ENCODE measurements around the gene ASTE1.
"Not testable (repeated sequence)": the region's sequence is repeated elsewhere in the genome, so short reads cannot be mapped to it uniquely, and the experiment has no call there.

Gene ASTE1

DNA sequence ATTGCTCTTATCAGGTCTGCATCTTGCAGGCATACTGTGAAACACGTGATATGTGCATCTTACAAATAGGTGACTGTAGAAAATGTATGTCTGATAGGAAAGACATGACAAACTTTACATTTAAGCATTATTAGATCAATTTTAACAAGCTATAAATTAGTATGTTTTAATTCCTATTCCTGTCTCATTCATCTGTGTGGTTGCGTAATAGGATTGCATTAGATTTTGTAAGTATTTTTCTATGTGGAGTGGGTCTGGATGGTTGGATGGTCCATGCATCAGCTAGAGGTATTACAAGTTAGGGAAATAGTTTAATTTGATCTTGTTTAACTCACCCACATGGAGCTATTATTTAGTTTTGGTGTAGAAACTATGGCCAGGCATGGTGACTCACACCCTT, 18.8 kb downstream of the ASTE1 start:
- DNase-seq: no peak

DNA sequence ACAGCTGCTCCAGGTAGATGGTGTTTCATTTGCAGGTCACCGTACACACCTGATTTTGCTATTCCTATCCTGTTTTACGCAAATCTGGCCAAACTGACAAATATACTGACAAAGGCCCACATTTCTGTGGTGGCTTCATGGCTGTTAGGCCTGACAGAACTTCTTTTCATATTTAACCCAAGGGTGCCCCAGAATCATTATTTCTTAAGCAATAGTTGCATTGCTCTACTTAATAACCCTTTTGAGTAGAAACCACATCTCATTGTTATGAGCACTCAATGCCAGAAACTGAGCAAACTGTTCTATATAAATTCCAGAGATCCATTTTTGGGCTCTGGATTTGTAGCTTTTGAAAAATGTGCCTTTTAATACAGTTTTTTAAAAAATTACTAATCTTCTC, 19.4 kb downstream of the ASTE1 start:
- DNase-seq: no peak

DNA sequence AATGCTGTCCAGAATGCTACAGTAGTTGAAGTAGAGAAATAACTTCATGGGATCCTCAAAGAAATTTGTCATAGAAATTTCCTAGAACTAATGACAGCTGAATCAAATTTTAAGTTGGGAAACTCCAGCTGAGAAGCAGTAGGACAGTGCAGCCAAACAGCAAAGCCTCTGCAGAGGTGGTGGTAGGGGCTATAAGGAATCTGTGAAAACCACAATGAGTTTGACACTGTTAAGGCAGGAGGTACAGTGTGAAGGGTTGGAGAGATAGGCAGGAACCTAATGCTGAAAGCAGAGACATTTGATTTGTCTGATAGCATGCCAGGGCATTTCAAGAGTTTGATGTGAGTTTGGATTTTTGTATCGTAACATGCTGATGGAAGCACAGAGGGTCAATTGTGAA, 22.0 kb downstream of the ASTE1 start:
- DNase-seq: no peak

DNA sequence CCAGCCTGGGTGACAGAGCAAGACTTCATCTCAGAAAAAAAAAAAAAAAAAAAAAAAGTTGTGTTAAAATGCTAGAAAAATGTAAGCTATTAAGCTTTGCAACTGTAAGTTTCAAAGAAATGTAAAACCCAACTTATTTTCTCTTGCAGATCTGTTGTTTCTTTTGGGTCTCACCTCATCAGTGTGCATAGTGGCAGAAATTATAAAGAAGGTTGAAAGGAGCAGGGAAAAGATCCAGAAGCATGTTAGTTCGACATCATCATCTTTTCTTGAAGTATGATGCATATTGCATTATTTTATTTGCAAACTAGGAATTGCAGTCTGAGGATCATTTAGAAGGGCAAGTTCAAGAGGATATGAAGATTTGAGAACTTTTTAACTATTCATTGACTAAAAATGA, 25.6 kb downstream of the ASTE1 start:
- DNase-seq: no peak

DNA sequence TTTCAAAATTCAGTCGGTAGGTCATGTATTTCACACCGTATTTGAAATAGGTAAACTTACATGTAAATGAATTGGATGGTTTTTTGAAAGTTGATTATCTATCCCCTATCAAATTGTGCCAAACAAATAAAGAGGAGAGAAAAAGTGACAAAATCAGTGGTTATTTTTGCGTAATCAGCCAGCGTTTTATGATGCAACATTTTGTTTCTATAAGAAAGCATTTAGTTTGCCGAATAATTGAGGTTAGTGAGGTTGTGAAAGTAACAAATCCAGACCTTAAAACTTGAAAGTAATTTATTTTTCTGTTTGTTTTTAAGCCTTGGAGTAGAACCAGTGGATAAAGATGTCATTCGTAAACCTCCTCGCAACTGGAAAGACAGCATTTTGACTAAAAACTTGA, 29.3 kb downstream of the ASTE1 start:
- DNase-seq: no peak

DNA sequence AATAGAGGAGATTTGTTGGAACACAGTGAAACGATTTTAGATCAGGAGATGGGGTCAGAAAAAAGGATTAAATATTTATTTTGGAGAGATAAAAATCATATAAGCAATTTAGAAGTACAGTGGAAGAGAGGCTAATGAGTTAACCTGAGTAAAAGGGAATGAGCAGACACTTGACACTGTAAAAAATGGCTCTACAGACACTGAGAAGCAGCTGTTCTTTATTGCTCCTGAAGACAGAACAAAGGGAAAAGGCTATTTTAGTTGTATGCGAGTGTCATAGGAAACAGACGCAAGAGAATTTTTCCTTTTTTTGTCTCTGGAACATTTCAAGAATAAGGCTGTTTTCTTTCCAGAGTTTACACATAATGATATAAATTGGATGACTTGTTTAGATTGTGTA, 34.3 kb downstream of the ASTE1 start:
- DNase-seq: no peak

DNA sequence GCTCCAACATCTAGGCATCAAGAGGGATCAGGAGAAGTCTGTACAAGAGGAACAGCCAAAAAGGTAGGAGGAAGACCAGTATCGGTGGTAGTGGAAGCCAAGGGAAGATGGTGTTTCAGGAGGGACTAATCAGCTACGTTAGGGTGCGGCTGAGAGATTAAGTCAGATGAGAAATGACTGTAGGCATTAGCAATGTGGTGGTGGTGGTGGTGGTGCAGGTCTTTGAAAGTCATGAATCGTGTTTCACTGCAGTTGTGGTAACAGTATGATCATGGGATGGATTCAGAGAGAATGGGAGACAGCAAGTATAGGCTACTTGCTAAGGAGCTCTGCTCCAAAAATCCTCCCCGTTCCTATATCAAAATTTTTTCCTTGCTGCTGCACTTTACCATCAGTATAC, 35.5 kb downstream of the ASTE1 start:
- no peak for DNase-seq

DNA sequence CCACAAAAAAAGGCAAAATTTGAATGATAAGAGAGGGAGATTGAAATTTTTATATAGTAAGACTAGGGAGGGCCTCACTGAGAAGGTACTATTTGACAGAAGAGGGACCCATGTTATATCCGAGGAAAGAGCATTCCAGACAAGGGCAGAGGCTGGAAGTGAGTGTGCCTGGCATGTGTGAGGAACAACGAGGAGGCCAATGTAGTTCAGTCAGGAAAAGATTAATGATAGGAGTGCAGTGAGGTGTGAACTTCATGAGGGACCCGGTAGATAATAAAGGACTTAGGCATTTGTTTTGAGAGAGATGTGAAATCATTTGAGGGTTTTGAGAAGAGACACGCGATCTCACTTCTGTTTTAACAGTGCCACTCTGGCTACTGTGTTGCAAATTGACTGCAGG, 36.3 kb downstream of the ASTE1 start:
- no peak for DNase-seq

DNA sequence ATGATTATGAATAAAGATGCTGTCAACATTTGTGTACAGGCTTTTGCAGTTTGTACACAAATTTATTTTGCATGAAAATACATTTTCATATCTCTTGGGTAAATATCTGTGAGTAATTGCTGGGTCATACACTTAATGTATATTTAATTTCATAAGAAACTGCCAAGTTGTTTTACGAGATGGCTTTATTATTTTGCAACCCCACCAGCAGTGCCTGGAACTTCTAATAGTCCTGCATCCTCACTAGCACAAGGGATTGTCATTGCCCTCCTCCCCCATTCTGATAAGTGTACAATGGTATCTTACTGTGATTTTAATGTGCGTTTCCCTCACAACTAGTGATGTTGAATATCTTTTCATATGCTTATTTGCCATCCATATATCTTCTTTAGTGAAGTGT, 45.2 kb downstream of the ASTE1 start:
- DNase-seq: no peak

DNA sequence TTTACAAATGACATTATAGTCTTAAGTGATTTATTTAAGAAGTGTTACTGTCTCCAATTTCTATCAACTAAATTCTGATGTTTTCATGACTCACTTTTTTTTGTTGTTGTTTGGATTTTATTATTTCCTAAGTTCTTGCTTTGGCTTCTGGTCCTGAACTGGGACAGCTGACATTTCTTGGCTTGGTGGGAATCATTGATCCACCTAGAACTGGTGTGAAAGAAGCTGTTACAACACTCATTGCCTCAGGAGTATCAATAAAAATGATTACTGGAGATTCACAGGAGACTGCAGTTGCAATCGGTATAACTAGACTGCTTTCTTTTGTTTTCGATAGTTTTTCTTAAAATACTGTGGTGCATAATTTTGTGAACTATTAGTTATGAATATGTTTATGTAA, 47.5 kb downstream of the ASTE1 start:
- DNase-seq: no peak

DNA sequence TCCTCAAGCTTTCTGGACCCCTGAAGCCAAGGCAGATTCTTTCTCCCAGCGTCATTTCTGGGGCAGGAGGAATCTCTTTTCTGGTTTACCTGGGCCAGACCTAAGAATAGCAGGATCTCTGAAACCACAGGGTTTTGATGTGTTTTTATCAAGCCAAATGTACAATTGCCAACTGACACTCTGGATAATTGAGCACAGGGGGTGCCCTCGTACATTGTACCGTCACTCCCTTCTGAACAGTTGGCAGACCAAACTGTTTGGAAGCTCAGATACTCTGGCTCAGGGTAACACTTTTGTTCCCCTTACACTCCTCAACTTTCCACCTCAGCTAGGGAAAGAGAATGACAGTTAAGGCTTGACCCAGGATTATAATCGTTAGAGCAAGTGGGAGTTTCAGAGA, 49.9 kb downstream of the ASTE1 start:
- DNase-seq: no peak

DNA sequence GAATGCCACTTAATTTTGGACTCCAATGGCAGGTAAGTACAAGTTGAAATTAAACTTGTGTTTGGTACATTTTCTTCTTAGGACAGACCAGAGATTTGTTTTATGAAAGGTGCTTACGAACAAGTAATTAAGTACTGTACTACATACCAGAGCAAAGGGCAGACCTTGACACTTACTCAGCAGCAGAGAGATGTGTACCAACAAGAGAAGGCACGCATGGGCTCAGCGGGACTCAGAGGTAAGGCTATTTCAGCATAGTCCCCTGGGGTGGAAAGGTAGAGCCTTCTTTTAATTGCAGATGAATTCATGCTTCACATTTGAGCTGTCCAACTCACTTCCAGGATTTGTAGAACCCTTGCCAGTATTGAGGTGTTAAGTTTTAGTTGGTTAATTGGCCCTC, 51.4 kb downstream of the ASTE1 start:
- DNase-seq: no peak

DNA sequence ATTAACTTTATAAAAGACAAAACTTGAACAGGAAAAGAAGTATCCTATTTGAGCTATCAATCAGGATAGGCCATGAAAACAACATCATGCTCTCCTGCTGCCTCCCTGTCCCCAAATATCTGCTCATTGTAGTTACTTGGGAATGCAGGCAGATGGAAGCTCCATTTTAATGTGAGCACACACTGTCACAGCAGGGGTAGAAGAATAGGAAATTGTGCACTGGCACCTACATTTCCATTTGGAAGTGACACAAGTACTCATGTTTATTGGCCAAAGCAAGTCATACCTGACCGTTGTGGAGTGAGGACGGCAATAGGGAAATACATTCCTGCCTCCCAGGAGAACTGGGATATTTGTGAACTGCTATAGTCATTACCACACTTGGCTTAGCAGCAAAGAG, 52.4 kb downstream of the ASTE1 start:
- no peak for DNase-seq

DNA sequence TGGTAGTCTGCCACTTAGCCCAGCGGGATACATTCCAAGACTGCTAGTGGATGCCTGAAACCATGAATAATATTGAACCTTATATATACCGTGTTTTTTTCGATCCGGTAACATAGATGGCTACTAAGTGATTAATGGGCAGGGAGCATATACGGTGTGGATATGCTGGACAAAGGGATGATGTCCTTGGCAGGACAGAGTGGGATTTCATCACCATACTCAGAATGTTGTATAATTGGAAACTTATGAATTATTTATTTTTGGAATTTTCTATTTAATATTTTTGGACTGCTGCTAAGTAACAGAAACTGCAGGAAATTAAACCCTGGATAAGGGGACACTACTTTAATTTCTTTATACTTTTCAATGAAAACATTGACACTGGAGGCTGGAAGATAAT, 53.2 kb downstream of the ASTE1 start:
- DNase-seq: no peak

DNA sequence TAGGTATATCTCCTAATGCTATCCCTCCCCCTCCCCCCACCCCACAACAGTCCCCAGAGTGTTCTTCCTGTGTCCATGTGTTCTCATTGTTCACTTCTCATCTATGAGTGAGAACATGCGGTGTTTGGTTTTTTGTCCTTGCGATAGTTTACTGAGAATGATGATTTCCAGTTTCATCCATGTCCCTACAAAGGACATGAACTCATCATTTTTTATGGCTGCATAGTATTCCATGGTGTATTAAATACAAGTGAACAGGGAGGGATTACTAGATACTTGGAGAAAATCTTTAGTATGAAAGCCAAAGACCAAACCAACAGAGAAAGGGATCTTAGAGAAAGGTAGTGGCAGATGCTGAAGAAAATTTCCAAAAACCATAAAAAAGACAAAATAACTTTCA, 54.0 kb downstream of the ASTE1 start:
- DNase-seq: not testable (repeated sequence)

DNA sequence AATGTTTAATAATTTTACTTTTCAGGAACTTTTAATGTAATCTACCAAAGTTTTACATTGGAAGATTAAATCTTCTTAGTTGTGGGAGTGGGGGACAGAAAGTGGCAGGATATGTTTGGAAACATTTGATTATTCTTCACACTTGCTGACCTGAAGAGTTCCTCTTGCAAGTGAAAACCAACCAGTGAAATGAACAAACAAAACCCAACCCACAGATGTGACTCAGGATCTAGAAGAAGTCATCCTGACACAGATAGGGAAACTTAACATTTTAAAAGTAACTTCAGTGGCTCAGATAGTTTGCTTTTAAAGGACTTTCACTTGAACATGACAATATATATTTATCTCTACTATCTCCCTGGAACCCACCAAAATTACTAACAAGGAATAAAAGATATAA, 55.4 kb downstream of the ASTE1 start:
- DNase-seq: no peak

DNA sequence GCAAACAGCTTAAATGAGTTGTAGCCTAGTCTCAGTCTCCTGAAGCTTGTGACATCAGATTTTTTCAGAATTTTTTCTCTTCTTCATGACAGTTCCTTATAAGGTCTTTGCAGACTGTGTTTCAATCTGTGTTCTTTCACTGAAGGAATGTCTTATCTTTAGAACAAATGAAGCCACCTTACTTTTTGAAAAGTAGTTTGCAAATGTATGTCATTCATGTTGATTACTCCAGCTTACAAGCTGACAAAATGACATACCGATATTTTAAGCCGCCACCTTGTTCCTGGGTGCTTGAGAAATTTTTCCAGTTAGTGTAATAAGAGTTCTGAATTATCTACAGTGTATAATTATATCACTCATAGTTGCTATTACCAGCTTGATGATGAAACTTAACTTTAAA, 57.0 kb downstream of the ASTE1 start:
- no peak for DNase-seq

DNA sequence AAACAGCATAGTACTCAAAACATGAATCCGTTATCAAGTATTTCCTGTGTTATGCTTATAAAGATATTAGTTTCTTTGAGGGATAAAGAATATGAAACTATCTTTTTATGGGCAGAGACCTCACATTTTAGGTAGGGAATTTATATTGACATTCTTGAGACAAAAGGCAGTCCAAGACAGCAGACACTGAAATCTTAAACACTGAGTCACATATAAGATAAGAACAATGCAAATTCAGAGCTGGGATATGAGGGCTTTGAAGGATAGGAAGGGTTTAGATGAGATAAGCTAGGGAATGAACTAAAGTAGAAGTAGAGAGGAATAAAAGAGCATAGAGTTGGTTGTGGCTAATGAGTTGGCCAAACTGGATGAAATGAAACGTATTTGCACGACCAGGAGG, 58.4 kb downstream of the ASTE1 start:
- no peak for DNase-seq

DNA sequence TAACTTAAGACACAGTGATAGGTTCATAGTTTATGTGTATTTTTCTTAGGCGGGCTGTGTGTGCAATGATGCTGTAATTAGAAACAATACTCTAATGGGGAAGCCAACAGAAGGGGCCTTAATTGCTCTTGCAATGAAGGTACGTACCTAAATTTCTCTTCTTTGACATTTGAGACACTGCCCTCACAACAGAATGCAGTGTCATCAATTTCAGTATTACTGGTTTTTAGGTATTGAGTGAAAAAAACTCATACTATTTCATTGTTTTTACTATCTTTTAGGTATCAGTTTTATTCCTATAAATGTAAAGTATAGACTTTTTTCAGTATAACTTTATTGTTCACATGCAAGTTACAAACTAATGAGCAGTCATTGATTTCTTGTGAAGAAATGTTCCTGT, 59.3 kb downstream of the ASTE1 start:
- DNase-seq: no peak

DNA sequence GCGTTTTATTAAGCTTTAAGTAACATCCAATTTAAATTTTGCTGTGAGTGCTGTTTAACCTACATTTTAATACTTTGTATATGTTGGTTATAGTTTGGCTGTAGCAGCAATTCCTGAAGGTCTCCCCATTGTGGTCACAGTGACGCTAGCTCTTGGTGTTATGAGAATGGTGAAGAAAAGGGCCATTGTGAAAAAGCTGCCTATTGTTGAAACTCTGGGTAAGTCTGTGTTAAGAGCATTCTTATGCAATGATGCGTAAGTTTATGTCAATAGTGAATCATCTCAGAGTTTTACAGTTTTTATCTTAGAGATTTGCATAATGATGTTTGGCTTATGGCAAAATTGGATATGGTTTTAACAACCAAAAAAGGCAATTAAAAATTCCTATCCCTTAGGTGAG, 62.7 kb downstream of the ASTE1 start:
- no peak for DNase-seq
